SKM-1 (cell line): ENCODE results near the gene PCLAF.

Source experiments
- DNase-seq: peaks from one replicate; lab custom pipeline; 2025; ENCODE audit not compliant: unreplicated experiment; lab: John Stamatoyannopoulos, UW

PCLAF gene

GRCh38 chr15:64324165-64324877 lies 56.9 kb downstream of the PCLAF start:
- no peak for DNase-seq

DNA sequence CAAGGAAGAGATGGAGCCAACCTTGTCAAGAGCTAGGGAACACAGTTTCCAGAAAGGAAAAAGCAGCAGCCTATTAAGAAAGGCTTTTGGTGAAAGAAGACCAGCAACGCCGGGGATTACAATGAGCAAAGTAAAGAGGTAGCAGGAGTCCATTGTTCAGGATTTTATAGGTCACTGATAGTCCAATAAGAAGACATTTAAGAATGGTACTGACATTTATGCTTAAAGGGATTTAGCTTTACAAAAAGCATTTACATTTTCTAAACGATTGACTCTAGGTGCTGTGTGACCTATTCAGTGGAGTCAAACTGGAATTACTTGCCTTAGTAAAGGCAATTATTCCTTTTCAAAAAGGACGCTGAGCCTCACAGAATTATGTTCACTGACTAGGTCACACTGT lies 66.0 kb downstream of the PCLAF start:
- no peak for DNase-seq

- no peak for DNase-seq
Observed at GRCh38 chr15:64314456-64314855, 66.8 kb downstream of the PCLAF start.
